Endodermal cell (in vitro differentiated cells): ENCODE data around the gene C1QTNF8. TPM values are rescaled to one million over a fixed set of nuclear protein-coding genes. Genes with fewer than 3 reads are reported as not detected.

Source experiments
- DNase-seq: peaks from one replicate; pipeline ENCODE4 v3.0.0-alpha.2; 2017
- H3K27ac ChIP-seq: 2 replicates; pipeline ENCODE4 v1.5.1; 2013; ENCODE audit warnings: mild to moderate bottlenecking, low read depth, low read length, moderate library complexity
- H3K27me3 ChIP-seq: 2 replicates; pipeline ENCODE4 v1.6.1; 2013; ENCODE audit warnings: mild to moderate bottlenecking, low read length, moderate library complexity; ENCODE audit not compliant: insufficient read depth, control insufficient read depth, poor library complexity, severe bottlenecking
- H3K36me3 ChIP-seq: 2 replicates; pipeline ENCODE4 v1.7.0; 2013; ENCODE audit warnings: mild to moderate bottlenecking, low read length, moderate library complexity; ENCODE audit not compliant: control insufficient read depth, insufficient read depth
- H3K4me1 ChIP-seq: one replicate; pipeline ENCODE4 v1.7.0; 2013; ENCODE audit warnings: low read length; ENCODE audit not compliant: control insufficient read depth, insufficient read depth
- H3K4me3 ChIP-seq: 2 replicates; pipeline ENCODE4 v1.5.1; 2013; ENCODE audit warnings: mild to moderate bottlenecking, low read length, moderate library complexity
- H3K9ac ChIP-seq: 2 replicates; pipeline ENCODE4 v1.6.1; 2013; ENCODE audit warnings: mild to moderate bottlenecking, low read length, moderate library complexity; ENCODE audit not compliant: poor library complexity, severe bottlenecking; ENCODE audit errors: extremely low read depth
- H3K9me3 ChIP-seq: 2 replicates; pipeline ENCODE4 v1.6.1; 2013; ENCODE audit warnings: mild to moderate bottlenecking, low read length, moderate library complexity; ENCODE audit not compliant: control insufficient read depth
- H3K27ac Mint-ChIP-seq: 2 replicates; pipeline ENCODE4 v1.8.0; 2020; ENCODE audit warnings: mixed read lengths
- H3K27me3 Mint-ChIP-seq: 2 replicates; pipeline ENCODE4 v1.8.0; 2021; ENCODE audit warnings: mild to moderate bottlenecking, mixed read lengths; ENCODE audit not compliant: insufficient read depth
- H3K36me3 Mint-ChIP-seq: 2 replicates; pipeline ENCODE4 v1.8.0; 2020; ENCODE audit warnings: low read depth, mixed read lengths
- H3K4me1 Mint-ChIP-seq: 2 replicates; pipeline ENCODE4 v1.8.0; 2020; ENCODE audit warnings: mixed read lengths
- H3K4me3 Mint-ChIP-seq: 2 replicates; pipeline ENCODE4 v1.8.0; 2020; ENCODE audit warnings: mild to moderate bottlenecking, moderate library complexity, mixed read lengths
- H3K9me3 Mint-ChIP-seq: 2 replicates; pipeline ENCODE4 v1.8.0; 2020; ENCODE audit warnings: mild to moderate bottlenecking, mixed read lengths
- whole genome bisulfite sequencing, 2 experiments: methylation state at CpG; one replicate each; pipeline versions ENCODE4 v1.1.5 to v1.1.7; 2013; ENCODE audit warnings: missing lambda C conversion rate in 2 of 2, mixed read lengths in 1 of 2; ENCODE audit not compliant: insufficient coverage in 1 of 2, insufficient read length in 1 of 2; 5-methylcytosine and 5-hydroxymethylcytosine counted together
- total RNA-seq, 2 donors: library from RNA; stranded (reverse); fragmentation: NEBNext Ultra II Directional in 1 of 2; extraction: Animal tissue kit (Norgen Biotek cat#: 25700) in 1 of 2; gene quantifications; 2 replicates in 1 of 2; 3 replicates in 1 of 2; pipeline ENCODE4 v1.2.1, GENCODE V29; 2021
- TF ChIP-seq, protein P1 (sequence below): fragments of 200-600 bp; sonication (generic); conservative IDR thresholded peaks from 2 replicates; pipeline ENCODE4 v1.5.0; 2021; ENCODE audit warnings: antibody characterized with exemption, mild to moderate bottlenecking

Gene C1QTNF8
- total RNA-seq, 2 donors from 2014 or later: 0.15 to 0.20 TPM

DNA sequence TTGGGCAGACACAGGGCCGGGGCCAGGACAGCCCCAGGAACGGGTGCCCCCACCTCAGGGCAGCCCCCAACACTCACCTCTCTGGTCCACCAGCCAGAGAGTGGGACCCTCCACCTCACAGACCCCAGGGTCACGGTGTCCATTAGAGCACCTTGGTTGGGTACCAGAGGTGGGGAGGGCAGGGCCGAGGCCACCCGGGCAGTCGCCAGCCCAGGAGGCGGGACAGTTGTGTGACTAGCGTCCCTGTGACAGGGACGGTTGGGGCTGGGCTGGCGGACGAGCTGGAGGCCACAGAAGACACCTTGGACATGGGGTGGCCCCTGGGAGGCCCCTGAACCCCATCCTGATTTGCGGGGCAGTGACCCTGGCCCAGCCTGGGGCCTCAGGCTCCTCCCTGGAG, 11.7 kb upstream of the C1QTNF8 start:
- no peaks in the 10 kb centered on the region for H3K9me3 Mint-ChIP-seq
- H3K4me1 ChIP-seq: peaks cover 4% of the 10 kb centered on the region
- no peak overlapping the region for H3K4me3 ChIP-seq
- no peaks in the 10 kb centered on the region for H3K9me3 ChIP-seq
- H3K4me1 Mint-ChIP-seq: peaks cover 2% of the 10 kb centered on the region
- H3K36me3 ChIP-seq: no peaks in the 10 kb centered on the region
- H3K27ac ChIP-seq: no peak overlapping the region
- WGBS, 2 experiments: 91 to 94% methylated on average over 4 to 12 of the region's 12 CpGs
- no peak overlapping the region for H3K9ac ChIP-seq
- no peak overlapping the region for H3K27ac Mint-ChIP-seq
- H3K27me3 Mint-ChIP-seq: peaks cover 26% of the 10 kb centered on the region
- H3K27me3 ChIP-seq: peaks cover 4% of the 10 kb centered on the region
- no peak for DNase-seq
- no peaks in the 10 kb centered on the region for H3K36me3 Mint-ChIP-seq
- TF ChIP-seq, protein P1, sequence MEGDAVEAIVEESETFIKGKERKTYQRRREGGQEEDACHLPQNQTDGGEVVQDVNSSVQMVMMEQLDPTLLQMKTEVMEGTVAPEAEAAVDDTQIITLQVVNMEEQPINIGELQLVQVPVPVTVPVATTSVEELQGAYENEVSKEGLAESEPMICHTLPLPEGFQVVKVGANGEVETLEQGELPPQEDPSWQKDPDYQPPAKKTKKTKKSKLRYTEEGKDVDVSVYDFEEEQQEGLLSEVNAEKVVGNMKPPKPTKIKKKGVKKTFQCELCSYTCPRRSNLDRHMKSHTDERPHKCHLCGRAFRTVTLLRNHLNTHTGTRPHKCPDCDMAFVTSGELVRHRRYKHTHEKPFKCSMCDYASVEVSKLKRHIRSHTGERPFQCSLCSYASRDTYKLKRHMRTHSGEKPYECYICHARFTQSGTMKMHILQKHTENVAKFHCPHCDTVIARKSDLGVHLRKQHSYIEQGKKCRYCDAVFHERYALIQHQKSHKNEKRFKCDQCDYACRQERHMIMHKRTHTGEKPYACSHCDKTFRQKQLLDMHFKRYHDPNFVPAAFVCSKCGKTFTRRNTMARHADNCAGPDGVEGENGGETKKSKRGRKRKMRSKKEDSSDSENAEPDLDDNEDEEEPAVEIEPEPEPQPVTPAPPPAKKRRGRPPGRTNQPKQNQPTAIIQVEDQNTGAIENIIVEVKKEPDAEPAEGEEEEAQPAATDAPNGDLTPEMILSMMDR: no peak
- no peak overlapping the region for H3K4me3 Mint-ChIP-seq

DNA sequence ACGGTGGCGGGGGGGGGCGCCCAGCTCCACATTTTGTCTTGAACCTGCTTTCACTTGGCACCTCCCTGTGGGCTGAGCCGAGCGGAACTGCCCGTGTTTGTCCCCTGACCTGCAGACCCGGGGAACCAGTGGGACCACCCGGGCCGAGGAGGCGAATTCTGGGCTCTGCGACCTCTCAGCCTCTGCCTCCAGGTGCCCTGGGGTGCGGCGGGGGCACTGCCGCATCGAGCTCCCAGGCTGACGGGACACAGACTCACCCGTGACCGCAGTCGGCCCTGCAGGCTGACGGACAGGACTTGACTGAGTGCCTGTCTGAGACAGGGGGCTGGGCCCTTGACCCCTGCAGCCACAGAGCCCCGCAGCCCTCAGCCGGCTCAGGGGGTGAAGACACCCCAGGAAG, 11.1 kb upstream of the C1QTNF8 start:
- 83 to 87% methylated on average over 19 to 22 of the region's 22 CpGs for WGBS, 2 experiments
- H3K27ac Mint-ChIP-seq: no peak overlapping the region
- Histone ChIP-seq H3K4me1 (peaks cover 4% of the 10 kb centered on the region), H3K9ac (no peak overlapping the region), H3K9me3 (no peaks in the 10 kb centered on the region), H3K27me3 (peaks cover 4% of the 10 kb centered on the region), H3K27ac (no peak overlapping the region), H3K36me3 (no peaks in the 10 kb centered on the region), H3K4me3 (no peak overlapping the region)
- H3K4me1 Mint-ChIP-seq: peaks cover 2% of the 10 kb centered on the region
- H3K36me3 Mint-ChIP-seq: no peaks in the 10 kb centered on the region
- no peak overlapping the region for H3K4me3 Mint-ChIP-seq
- DNase-seq: no peak
- H3K27me3 Mint-ChIP-seq: peaks cover 21% of the 10 kb centered on the region
- no peaks in the 10 kb centered on the region for H3K9me3 Mint-ChIP-seq
- TF ChIP-seq, protein P1: no peak

DNA sequence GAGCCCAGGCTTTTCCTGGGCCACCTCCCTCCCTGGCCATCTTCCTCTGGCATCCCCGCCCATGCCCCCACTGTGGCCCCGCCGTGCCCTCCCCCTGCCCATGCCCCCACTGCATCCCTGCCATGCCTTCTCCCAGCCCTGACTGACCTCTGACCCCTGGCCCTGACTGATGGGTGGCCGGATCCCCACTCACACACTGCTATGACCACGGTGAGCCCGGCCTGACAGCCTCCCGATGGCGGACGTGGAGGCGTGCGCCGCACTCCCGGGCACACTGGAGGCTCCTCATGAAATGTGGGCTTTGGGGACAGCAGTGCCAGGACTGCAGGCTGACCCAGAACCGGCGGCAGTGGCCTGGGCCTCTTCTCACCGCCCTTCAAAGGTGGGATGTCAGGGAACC, 10.6 kb upstream of the C1QTNF8 start:
- Mint-ChIP-seq H3K36me3 (no peaks in the 10 kb centered on the region), H3K4me3 (no peak overlapping the region), H3K9me3 (no peaks in the 10 kb centered on the region), H3K4me1 (peaks cover 2% of the 10 kb centered on the region), H3K27ac (no peak overlapping the region), H3K27me3 (peaks cover 20% of the 10 kb centered on the region)
- TF ChIP-seq, protein P1: no peak
- DNase-seq: no peak
- peaks cover 4% of the 10 kb centered on the region for H3K4me1 ChIP-seq
- WGBS, 2 experiments: 92 to 94% methylated on average over 5 to 16 of the region's 16 CpGs
- no peaks in the 10 kb centered on the region for H3K36me3 ChIP-seq
- no peak overlapping the region for H3K9ac ChIP-seq
- peaks cover 4% of the 10 kb centered on the region for H3K27me3 ChIP-seq
- H3K4me3 ChIP-seq: no peak overlapping the region
- H3K27ac ChIP-seq: no peak overlapping the region
- H3K9me3 ChIP-seq: no peaks in the 10 kb centered on the region
